ENCODE results near the gene NBEAL2.

The NBEAL2 gene

GRCh38 chr3:47000198-47000815 is 20.8 kb downstream of the NBEAL2 start:
- FAIRE-seq: no peak

GRCh38 chr3:47000922-47001730 is 21.7 kb downstream of the NBEAL2 start:
- no peak for FAIRE-seq

DNA sequence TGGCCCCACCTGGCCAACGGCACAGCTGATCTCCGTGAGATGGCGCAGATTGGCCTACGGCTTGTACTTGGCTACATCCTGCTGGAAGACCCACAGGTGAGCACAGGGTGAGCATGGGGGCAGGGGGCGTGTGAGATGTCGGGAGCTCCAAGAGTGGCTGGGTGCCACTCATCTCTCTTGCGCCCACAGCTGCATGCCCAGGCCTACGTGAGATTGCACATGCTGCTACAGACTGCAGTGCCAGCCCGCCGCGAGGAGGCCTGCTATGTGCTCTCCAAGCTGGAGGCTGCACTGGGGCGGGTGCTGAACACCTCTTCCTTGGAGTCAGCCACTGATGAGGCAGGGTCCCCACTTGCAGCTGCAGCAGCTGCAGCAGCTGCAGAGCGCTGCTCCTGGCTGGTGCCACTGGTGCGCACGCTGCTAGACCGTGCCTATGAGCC is 22.3 kb downstream of the NBEAL2 start:
- FAIRE-seq: no peak

GRCh38 chr3:47002171-47003055 is 22.9 kb downstream of the NBEAL2 start:
- no peak for FAIRE-seq

GRCh38 chr3:47003056-47003410 is 23.6 kb downstream of the NBEAL2 start:
- no peak for FAIRE-seq

DNA sequence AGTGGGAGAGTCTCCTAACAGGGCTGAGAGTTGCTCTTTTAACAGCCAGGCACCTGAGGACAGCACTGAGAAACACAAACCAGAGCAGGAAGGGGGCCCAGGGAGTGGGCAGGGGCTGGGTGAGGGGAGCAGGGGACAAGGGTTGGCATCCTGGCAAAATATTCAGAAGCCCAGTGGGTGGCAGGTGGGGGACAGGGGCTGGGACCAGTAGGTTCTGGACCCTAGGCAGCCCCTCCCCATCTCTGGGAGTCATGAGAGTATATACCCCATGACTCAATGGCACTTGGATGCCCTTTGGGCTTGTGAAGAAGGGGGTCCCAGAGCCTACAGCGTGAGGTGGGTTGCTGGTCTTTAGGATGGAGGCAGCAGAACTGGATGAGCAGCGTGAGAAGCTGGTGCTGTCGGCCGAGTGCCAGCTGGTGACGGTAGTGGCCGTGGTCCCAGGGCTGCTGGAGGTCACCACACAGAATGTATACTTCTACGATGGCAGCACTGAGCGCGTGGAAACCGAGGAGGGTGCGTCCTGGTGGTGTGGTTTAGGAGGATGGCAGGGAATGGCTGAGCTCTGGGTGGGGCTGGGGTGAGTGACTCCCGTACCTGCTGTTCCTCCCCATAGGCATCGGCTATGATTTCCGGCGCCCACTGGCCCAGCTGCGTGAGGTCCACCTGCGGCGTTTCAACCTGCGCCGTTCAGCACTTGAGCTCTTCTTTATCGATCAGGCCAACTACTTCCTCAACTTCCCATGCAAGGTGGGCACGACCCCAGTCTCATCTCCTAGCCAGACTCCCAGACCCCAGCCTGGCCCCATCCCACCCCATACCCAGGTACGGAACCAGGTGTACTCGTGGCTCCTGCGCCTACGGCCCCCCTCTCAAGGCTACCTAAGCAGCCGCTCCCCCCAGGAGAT is 24.2 kb downstream of the NBEAL2 start:
- FAIRE-seq: no peak

DNA sequence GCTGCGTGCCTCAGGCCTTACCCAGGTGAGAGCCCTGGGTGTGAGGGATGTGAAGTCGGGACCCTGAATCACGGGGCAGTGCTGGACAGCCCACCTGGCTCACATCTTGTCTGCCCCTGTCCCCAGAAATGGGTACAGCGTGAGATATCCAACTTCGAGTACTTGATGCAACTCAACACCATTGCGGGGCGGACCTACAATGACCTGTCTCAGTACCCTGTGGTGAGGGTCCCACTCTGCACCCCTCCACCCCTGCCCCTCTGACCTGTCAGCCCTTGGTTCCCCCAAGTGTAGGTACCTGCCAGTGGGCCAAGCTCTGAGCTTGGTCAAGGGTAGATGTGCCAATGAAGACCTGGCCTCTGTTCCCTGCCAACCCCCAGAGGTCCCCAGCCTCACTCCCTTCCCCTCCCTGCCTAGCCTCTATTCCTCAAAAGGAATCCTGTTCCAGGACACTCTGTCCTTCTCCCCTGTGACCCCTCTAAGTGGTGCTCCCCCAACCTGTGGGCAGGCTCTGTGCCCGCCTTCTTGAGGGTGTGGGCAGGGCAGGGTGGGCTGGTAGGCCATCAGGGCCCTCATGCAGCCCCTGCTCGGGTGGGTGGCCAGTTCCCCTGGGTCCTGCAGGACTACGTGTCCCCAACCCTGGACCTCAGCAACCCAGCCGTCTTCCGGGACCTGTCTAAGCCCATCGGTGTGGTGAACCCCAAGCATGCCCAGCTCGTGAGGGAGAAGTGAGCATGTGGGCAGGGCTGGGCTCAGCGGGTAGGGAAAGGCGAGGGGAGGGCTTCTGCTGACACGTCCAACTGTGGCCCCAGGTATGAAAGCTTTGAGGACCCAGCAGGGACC is 25.1 kb downstream of the NBEAL2 start:
- FAIRE-seq: no peak

GRCh38 chr3:47005212-47006144 is 26.0 kb downstream of the NBEAL2 start:
- FAIRE-seq: no peak

- FAIRE-seq: no peak
Measured at GRCh38 chr3:47006145-47006651, 26.7 kb downstream of the NBEAL2 start.

DNA sequence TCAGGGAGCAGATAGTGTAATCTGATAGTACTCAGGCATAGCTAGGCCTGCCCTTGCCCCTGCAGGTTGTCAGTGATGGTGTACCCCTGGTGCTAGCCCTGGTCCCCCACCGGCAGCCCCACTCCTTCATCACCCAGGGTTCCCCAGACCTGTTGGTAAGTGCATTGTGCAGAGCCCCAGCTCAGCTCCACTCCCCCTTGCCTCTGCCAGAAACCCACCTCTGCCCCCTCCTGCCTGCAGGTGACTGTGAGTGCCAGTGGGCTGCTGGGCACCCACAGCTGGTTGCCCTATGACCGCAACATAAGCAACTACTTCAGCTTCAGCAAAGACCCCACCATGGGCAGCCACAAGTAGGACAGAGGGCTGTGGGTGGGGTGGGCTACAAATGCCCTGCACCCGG is 27.5 kb downstream of the NBEAL2 start:
- FAIRE-seq: no peak

- FAIRE-seq: no peak
Measured at GRCh38 chr3:47007482-47008233, 28.2 kb downstream of the NBEAL2 start.

GRCh38 chr3:47008234-47008796 is 28.8 kb downstream of the NBEAL2 start:
- FAIRE-seq: no peak

- FAIRE-seq: no peak
Measured at GRCh38 chr3:47008851-47009224, 29.4 kb downstream of the NBEAL2 start.

- no peak for FAIRE-seq
Measured at GRCh38 chr3:47009225-47010110, 30.0 kb downstream of the NBEAL2 start.

DNA sequence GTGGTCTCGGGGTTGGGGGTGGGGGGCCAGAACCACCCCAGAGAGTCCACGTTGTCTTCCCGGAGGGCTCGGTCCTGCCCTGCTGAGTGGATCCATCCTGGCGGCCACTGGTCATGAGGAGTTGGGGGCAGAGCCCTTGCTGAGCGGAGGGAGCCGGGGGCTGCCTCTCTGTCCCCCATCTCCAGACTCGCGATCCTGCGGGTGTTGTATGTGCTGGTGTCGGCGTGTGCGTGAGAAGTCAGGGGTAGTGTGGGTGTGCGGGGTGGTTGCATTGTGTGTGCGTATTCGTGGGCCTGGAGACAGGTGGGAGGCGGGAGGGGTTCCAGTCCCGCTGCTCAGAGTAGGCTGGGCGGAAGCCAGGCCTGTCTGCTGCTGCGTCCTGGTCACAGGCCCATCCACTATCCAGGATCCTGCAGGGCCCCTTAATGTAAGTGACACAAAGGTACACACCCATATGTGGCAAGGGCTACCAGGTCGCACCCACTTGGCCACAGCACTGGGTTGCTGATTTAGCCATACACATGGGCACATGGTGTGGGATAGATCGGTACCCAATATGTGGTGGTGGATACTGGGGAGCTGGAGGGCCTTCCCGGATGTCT is 30.7 kb downstream of the NBEAL2 start:
- FAIRE-seq: no peak

GRCh38 chr3:47010910-47011309 is 31.4 kb downstream of the NBEAL2 start:
- no peak for FAIRE-seq

GRCh38 chr3:47011371-47011770 is 31.9 kb downstream of the NBEAL2 start:
- no peak for FAIRE-seq

Measured in endometrium (tissue), 2 donors.